ENCODE measurements around the gene TMIGD2.
"Not testable (repeated sequence)": the region's sequence is repeated elsewhere in the genome, so short reads cannot be mapped to it uniquely, and the experiment has no call there.

TMIGD2 gene

DNA sequence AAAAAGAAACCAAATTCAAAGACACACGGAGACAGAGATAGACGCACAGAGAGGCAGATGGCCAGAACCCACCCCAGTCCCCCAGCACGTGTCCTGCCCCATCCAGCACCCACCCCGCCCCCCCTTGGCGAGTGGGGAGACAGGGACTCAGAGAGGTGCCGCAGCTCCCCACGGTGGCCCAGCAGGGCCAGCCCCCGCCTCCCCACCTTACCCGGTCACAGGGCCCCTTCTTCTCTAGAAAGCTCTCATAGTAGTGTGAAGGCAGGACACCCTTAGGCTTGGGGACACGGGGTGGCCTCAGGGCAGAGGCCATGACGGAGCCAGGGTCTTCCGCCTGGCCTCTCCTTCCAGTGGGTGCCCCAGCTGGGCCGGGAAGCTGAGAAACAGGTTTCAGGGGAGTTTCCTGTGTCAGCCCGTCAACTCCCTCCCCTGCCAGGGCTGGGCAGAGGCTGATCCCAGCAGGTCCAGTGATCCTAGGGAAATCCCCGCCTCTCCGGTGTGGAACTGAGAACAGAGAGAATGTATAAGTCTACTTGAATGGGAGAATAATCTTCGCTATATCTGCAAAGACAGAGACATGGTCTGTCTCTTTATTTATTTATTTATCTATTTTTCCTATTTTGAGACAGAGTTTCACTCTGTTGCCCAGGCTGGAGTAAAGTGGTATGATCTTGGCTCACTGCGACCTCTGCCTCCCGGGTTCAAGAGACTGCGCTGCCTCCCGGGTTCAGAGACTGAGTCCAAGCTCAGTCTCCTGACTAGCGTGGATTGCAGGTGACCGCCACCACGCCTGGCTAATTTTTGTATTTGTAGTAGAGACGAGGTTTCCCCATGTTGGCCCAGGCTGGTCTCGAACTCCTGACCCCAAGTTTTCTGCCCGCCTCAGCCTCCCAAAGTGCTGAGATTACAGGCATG lies 36.5 kb upstream of the TMIGD2 start, which contains the start of gene STAP2:
STAP2 (minus strand) TSS at position 387 of the 915 bp plus-strand sequence; CDS start at position 313, 74 bp downstream.
- Histone ChIP-seq H3K36me3 (ENCODE audit: control insufficient read depth, insufficient read depth, low read length) (no peaks in the 10 kb centered on the region), H3K9ac (ENCODE audit: low read depth, low read length) (no peak within 1 kb of the TSS), H3K27ac (ENCODE audit: low read depth, low read length) (peak within 1 kb of the TSS; percentile 57), H3K9me3 (ENCODE audit: control insufficient read depth, insufficient read depth, low read length) (no peaks in the 10 kb centered on the region), H3K27me3 (ENCODE audit: control insufficient read depth, insufficient read depth, low read length) (no peaks in the 10 kb centered on the region), H3K4me1 (ENCODE audit: control insufficient read depth, insufficient read depth, low read length) (peaks cover 9% of the 10 kb centered on the region; the same call in 1 of the 2 replicates), H3K4me3 (ENCODE audit: low read depth, low read length) (peak within 1 kb of the TSS; percentile 42)

DNA sequence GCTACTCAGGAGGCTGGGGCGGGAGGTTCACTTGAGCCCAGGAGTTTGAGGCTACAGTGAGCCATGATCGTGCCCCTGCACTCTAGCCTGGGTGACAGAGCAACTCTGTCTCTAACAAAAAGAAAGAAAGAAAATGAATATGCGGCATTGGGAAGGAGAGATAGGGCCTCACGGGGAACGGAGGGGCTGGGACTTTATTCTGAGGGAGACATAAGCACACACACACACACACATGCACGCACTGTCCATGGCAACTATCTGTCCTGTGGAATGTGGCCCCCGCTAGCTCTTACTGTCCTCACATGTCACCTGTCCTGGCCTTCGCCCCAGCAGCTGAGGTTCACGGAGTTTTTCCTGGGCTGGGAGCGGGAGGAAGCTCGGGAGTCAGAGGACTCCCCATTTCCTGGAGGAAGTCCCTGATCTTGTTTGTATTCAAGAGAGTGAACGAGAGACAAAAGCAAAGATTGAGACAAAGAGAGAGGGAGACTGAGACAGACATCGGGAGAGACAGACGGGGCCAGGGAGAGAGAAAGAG lies 35.8 kb upstream of the TMIGD2 start:
- H3K4me1 ChIP-seq (ENCODE audit: control insufficient read depth, insufficient read depth, low read length): peaks cover 9% of the 10 kb centered on the region; the same call in 1 of the 2 replicates
- no peaks in the 10 kb centered on the region for H3K36me3 ChIP-seq (ENCODE audit: control insufficient read depth, insufficient read depth, low read length)
- H3K9me3 ChIP-seq (ENCODE audit: control insufficient read depth, insufficient read depth, low read length): no peaks in the 10 kb centered on the region
- no peaks in the 10 kb centered on the region for H3K27me3 ChIP-seq (ENCODE audit: control insufficient read depth, insufficient read depth, low read length)
- no peak overlapping the region for H3K9ac ChIP-seq (ENCODE audit: low read depth, low read length)
- peak overlapping the region; percentile 42 for H3K4me3 ChIP-seq (ENCODE audit: low read depth, low read length)
- peak overlapping the region; percentile 57 for H3K27ac ChIP-seq (ENCODE audit: low read depth, low read length)

GRCh38 chr19:4334929-4335570 lies 32.9 kb upstream of the TMIGD2 start:
- Histone ChIP-seq H3K27ac (ENCODE audit: low read depth, low read length) (no peak overlapping the region), H3K9ac (ENCODE audit: low read depth, low read length) (no peak overlapping the region), H3K9me3 (ENCODE audit: control insufficient read depth, insufficient read depth, low read length) (no peaks in the 10 kb centered on the region), H3K4me1 (ENCODE audit: control insufficient read depth, insufficient read depth, low read length) (peaks cover 5% of the 10 kb centered on the region; the same call in 1 of the 2 replicates), H3K36me3 (ENCODE audit: control insufficient read depth, insufficient read depth, low read length) (no peaks in the 10 kb centered on the region), H3K4me3 (ENCODE audit: low read depth, low read length) (no peak overlapping the region), H3K27me3 (ENCODE audit: control insufficient read depth, insufficient read depth, low read length) (no peaks in the 10 kb centered on the region)

DNA sequence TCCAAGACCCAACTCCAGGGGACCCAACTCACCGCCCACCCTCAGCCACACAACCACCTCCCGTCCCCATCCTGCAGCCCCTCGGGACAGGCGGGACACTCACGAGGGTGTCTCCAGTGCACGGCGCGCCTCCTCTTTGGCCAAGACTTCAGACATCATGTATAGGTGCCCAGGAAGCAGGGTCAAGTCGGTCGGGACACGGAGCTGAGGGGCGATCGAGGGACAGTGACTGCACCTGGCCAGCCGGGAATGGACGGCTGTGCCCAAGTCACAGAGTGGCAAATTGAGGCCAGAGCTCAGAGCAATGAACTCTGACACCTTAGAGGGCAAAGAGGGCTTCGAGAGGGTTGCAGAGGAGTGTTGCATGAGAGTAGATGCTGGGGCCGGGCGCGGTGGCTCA lies 27.7 kb upstream of the TMIGD2 start:
- Histone ChIP-seq H3K4me3 (ENCODE audit: low read depth, low read length) (no peak overlapping the region), H3K27ac (ENCODE audit: low read depth, low read length) (no peak overlapping the region), H3K4me1 (ENCODE audit: control insufficient read depth, insufficient read depth, low read length) (no peaks in the 10 kb centered on the region), H3K9me3 (ENCODE audit: control insufficient read depth, insufficient read depth, low read length) (no peaks in the 10 kb centered on the region), H3K9ac (ENCODE audit: low read depth, low read length) (no peak overlapping the region), H3K27me3 (ENCODE audit: control insufficient read depth, insufficient read depth, low read length) (no peaks in the 10 kb centered on the region), H3K36me3 (ENCODE audit: control insufficient read depth, insufficient read depth, low read length) (no peaks in the 10 kb centered on the region)

GRCh38 chr19:4328991-4329681 lies 26.9 kb upstream of the TMIGD2 start:
- H3K4me3 ChIP-seq (ENCODE audit: low read depth, low read length): peak overlapping the region; percentile 89
- H3K27me3 ChIP-seq (ENCODE audit: control insufficient read depth, insufficient read depth, low read length); H3K36me3 ChIP-seq (ENCODE audit: control insufficient read depth, insufficient read depth, low read length); H3K9me3 ChIP-seq (ENCODE audit: control insufficient read depth, insufficient read depth, low read length); H3K27ac ChIP-seq (ENCODE audit: low read depth, low read length); H3K4me1 ChIP-seq (ENCODE audit: control insufficient read depth, insufficient read depth, low read length): not testable (repeated sequence)
- peak overlapping the region; percentile 72 for H3K9ac ChIP-seq (ENCODE audit: low read depth, low read length)

GRCh38 chr19:4328243-4328990 lies 26.2 kb upstream of the TMIGD2 start:
- Histone ChIP-seq H3K4me1 (ENCODE audit: control insufficient read depth, insufficient read depth, low read length) (no peaks in the 10 kb centered on the region), H3K9ac (ENCODE audit: low read depth, low read length) (peak overlapping the region; percentile 72), H3K36me3 (ENCODE audit: control insufficient read depth, insufficient read depth, low read length) (no peaks in the 10 kb centered on the region), H3K27me3 (ENCODE audit: control insufficient read depth, insufficient read depth, low read length) (no peaks in the 10 kb centered on the region), H3K9me3 (ENCODE audit: control insufficient read depth, insufficient read depth, low read length) (no peaks in the 10 kb centered on the region), H3K4me3 (ENCODE audit: low read depth, low read length) (peak overlapping the region; percentile 89), H3K27ac (ENCODE audit: low read depth, low read length) (peak overlapping the region; percentile 75)

DNA sequence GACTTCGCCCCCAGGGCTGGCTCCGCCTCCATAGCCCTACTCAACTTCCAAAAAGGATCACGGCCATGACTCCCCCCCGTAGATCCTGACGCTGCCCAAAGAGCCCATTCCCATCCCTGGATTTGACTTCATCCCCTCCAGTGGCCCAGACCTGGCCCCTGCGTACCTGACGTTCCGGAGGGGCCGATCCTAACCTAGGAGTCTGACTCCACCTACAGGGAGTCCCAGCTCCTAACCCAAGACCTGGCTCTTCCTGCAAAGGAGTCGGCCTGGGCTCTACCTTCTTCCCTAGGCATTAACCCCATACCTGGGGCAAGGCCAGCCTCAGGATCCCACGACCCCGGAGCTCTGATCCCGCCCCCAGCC lies 25.7 kb upstream of the TMIGD2 start:
- Histone ChIP-seq H3K36me3 (ENCODE audit: control insufficient read depth, insufficient read depth, low read length) (no peaks in the 10 kb centered on the region; the same call in 1 of the 2 replicates), H3K9ac (ENCODE audit: low read depth, low read length) (no peak overlapping the region), H3K4me3 (ENCODE audit: low read depth, low read length) (peak overlapping the region; percentile 62), H3K27me3 (ENCODE audit: control insufficient read depth, insufficient read depth, low read length) (no peaks in the 10 kb centered on the region), H3K9me3 (ENCODE audit: control insufficient read depth, insufficient read depth, low read length) (no peaks in the 10 kb centered on the region), H3K27ac (ENCODE audit: low read depth, low read length) (peak overlapping the region; percentile 75), H3K4me1 (ENCODE audit: control insufficient read depth, insufficient read depth, low read length) (no peaks in the 10 kb centered on the region)

- Histone ChIP-seq H3K9me3 (ENCODE audit: control insufficient read depth, insufficient read depth, low read length) (no peaks in the 10 kb centered on the region), H3K9ac (ENCODE audit: low read depth, low read length) (peak overlapping the region; percentile 50; the same call in 1 of the 2 replicates), H3K36me3 (ENCODE audit: control insufficient read depth, insufficient read depth, low read length) (no peaks in the 10 kb centered on the region; the same call in 1 of the 2 replicates), H3K4me1 (ENCODE audit: control insufficient read depth, insufficient read depth, low read length) (no peaks in the 10 kb centered on the region), H3K4me3 (ENCODE audit: low read depth, low read length) (peak overlapping the region; percentile 62), H3K27ac (ENCODE audit: low read depth, low read length) (peak overlapping the region; percentile 75), H3K27me3 (ENCODE audit: control insufficient read depth, insufficient read depth, low read length) (no peaks in the 10 kb centered on the region)
These were observed 25.2 kb upstream of the TMIGD2 start for GRCh38 chr19:4327252-4327876.

DNA sequence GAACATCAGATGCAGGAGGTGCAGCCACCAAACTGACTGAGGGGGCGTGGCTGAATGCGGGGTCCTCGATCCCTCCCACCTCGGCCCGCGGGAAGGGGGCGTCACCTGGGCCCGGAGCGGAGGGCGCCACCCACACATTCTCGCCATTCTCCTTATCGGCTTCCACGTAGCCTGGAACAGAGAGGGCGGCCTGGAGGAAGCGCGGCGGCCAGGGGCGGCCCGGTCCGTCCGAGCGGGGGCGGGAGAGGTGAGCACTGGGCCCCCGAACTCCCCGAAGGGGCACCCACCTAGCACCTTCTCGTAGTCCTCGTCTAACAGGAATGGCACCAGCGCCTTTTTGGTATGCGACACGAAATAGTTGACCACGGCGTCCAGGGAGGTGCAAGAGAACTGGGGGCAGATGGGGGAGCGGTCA lies 24.7 kb upstream of the TMIGD2 start:
- Histone ChIP-seq H3K36me3 (ENCODE audit: control insufficient read depth, insufficient read depth, low read length) (no peaks in the 10 kb centered on the region; the same call in 1 of the 2 replicates), H3K27me3 (ENCODE audit: control insufficient read depth, insufficient read depth, low read length) (no peaks in the 10 kb centered on the region), H3K4me1 (ENCODE audit: control insufficient read depth, insufficient read depth, low read length) (no peaks in the 10 kb centered on the region), H3K27ac (ENCODE audit: low read depth, low read length) (peak overlapping the region; percentile 54), H3K9me3 (ENCODE audit: control insufficient read depth, insufficient read depth, low read length) (no peaks in the 10 kb centered on the region), H3K9ac (ENCODE audit: low read depth, low read length) (peak overlapping the region; percentile 50; the same call in 1 of the 2 replicates), H3K4me3 (ENCODE audit: low read depth, low read length) (peak overlapping the region; percentile 62)

Measured in HUES48 (cell line).